Muscle of leg (tissue), 11 donors: ENCODE data around the gene CMSS1. TPM values are rescaled to one million over a fixed set of nuclear protein-coding genes. Genes with fewer than 3 reads are reported as not detected.

Experiments
- DNase-seq: peaks from one replicate; pipeline ENCODE4 v3.0.0; 2013
- H3K27ac ChIP-seq: one replicate; pipeline ENCODE4 v1.5.1; 2013; ENCODE audit warnings: mild to moderate bottlenecking, low read length, control low read depth
- H3K27me3 ChIP-seq: one replicate; pipeline ENCODE4 v1.6.1; 2013; ENCODE audit warnings: low read length; ENCODE audit not compliant: control insufficient read depth, insufficient read depth
- H3K36me3 ChIP-seq: one replicate; pipeline ENCODE4 v1.6.1; 2013; ENCODE audit warnings: low read length; ENCODE audit not compliant: control insufficient read depth, insufficient read depth
- H3K4me1 ChIP-seq: one replicate; pipeline ENCODE4 v1.6.1; 2013; ENCODE audit warnings: low read length; ENCODE audit not compliant: control insufficient read depth, insufficient read depth
- H3K4me3 ChIP-seq: one replicate; pipeline ENCODE4 v1.5.1; 2013; ENCODE audit warnings: low read length, control low read depth
- H3K9me3 ChIP-seq: replicated peaks from 2 replicates; pipeline ENCODE4 v1.6.1; 2013; ENCODE audit warnings: low read depth, low read length; ENCODE audit not compliant: control insufficient read depth
- WGBS: methylation state at CpG from one replicate; pipeline ENCODE4 v1.1.5; 2013; ENCODE audit warnings: missing lambda C conversion rate; ENCODE audit not compliant: insufficient coverage; 5-methylcytosine and 5-hydroxymethylcytosine counted together
- polyA plus RNA-seq, 8 donors: library from polyadenylated mRNA; unstranded; fragments of 120-200 nt; gene quantifications; one replicate each; pipeline versions ENCODE4 v1.2.1 to v1.2.3, GENCODE V29; 2013; ENCODE audit warnings: inconsistent platforms in 1 of 8, low replicate concordance in 1 of 8; ENCODE audit not compliant: insufficient read length in 8 of 8, insufficient read depth in 1 of 8
- total RNA-seq: library from RNA; stranded (reverse); fragments of 120-200 nt; gene quantifications from one replicate; pipeline ENCODE4 v1.2.4, GENCODE V29; 2013

CMSS1 gene
- total and polyA plus RNA-seq, 9 donors, result 23.8 to 35.0 (median 29.0) TPM

- no peaks in the 10 kb centered on the region for H3K36me3 ChIP-seq
- no peak overlapping the region for H3K27ac ChIP-seq
- DNase-seq, result peak; percentile 22
- WGBS, result no CpG with 5 or more reads among the region's 4 CpGs
- no peaks in the 10 kb centered on the region for H3K9me3 ChIP-seq
- H3K4me3 ChIP-seq, result no peak overlapping the region
- no peaks in the 10 kb centered on the region for H3K27me3 ChIP-seq
- peaks cover 5% of the 10 kb centered on the region for H3K4me1 ChIP-seq
Observed at GRCh38 chr3:100002599-100003350, 185.1 kb downstream of the CMSS1 start.

- no peak overlapping the region for H3K27ac ChIP-seq
- no peaks in the 10 kb centered on the region for H3K9me3 ChIP-seq
- H3K4me1 ChIP-seq, result peaks cover 5% of the 10 kb centered on the region
- WGBS, result 80% methylated on average over 1 of the region's 4 CpGs
- H3K36me3 ChIP-seq, result no peaks in the 10 kb centered on the region
- no peak overlapping the region for H3K4me3 ChIP-seq
- H3K27me3 ChIP-seq, result no peaks in the 10 kb centered on the region
- DNase-seq, result no peak
Observed at GRCh38 chr3:100003609-100004503, 186.2 kb downstream of the CMSS1 start.

GRCh38 chr3:100004931-100005330 lies 187.3 kb downstream of the CMSS1 start:
- H3K36me3 ChIP-seq, result no peaks in the 10 kb centered on the region
- no peak for DNase-seq
- H3K9me3 ChIP-seq, result no peaks in the 10 kb centered on the region
- no peak overlapping the region for H3K27ac ChIP-seq
- no CpG with 5 or more reads among the region's 1 CpG for whole genome bisulfite sequencing
- H3K27me3 ChIP-seq, result no peaks in the 10 kb centered on the region
- no peak overlapping the region for H3K4me3 ChIP-seq
- H3K4me1 ChIP-seq, result peaks cover 5% of the 10 kb centered on the region

- DNase-seq, result peak; percentile 27
- WGBS, result 100% methylated on average over 1 of the region's 2 CpGs
- Histone ChIP-seq H3K27me3 (no peaks in the 10 kb centered on the region), H3K27ac (peak overlapping the region; percentile 16), H3K36me3 (no peaks in the 10 kb centered on the region), H3K4me3 (no peak overlapping the region), H3K9me3 (no peaks in the 10 kb centered on the region), H3K4me1 (peaks cover 5% of the 10 kb centered on the region)
Observed at GRCh38 chr3:100005665-100006393, 188.2 kb downstream of the CMSS1 start.

- no peaks in the 10 kb centered on the region for H3K9me3 ChIP-seq
- no CpG with 5 or more reads among the region's 2 CpGs for WGBS
- H3K36me3 ChIP-seq, result no peaks in the 10 kb centered on the region
- peaks cover 5% of the 10 kb centered on the region for H3K4me1 ChIP-seq
- peak overlapping the region; percentile 16 for H3K27ac ChIP-seq
- no peaks in the 10 kb centered on the region for H3K27me3 ChIP-seq
- no peak overlapping the region for H3K4me3 ChIP-seq
- DNase-seq, result peak; percentile 54
Observed at GRCh38 chr3:100006570-100007271, 189.1 kb downstream of the CMSS1 start.

GRCh38 chr3:100007313-100007712 lies 189.7 kb downstream of the CMSS1 start:
- WGBS, result 100% methylated on average over 1 of the region's 3 CpGs
- Histone ChIP-seq H3K9me3 (no peaks in the 10 kb centered on the region), H3K4me1 (peaks cover 5% of the 10 kb centered on the region), H3K27ac (no peak overlapping the region), H3K27me3 (no peaks in the 10 kb centered on the region), H3K36me3 (no peaks in the 10 kb centered on the region), H3K4me3 (no peak overlapping the region)
- no peak for DNase-seq

- Histone ChIP-seq H3K27ac (peak overlapping the region; percentile 38), H3K4me3 (no peak overlapping the region), H3K27me3 (no peaks in the 10 kb centered on the region), H3K4me1 (peaks cover 5% of the 10 kb centered on the region), H3K9me3 (no peaks in the 10 kb centered on the region), H3K36me3 (no peaks in the 10 kb centered on the region)
- DNase-seq, result peak; percentile 59
Observed at GRCh38 chr3:100008081-100008698, 190.5 kb downstream of the CMSS1 start.

GRCh38 chr3:100009276-100010086 lies 191.8 kb downstream of the CMSS1 start:
- H3K27me3 ChIP-seq, result no peaks in the 10 kb centered on the region
- 100% methylated on average over 1 of the region's 5 CpGs for WGBS

GRCh38 chr3:100010087-100010417 lies 192.4 kb downstream of the CMSS1 start:
- Histone ChIP-seq H3K9me3 (no peaks in the 10 kb centered on the region), H3K4me1 (peaks cover 5% of the 10 kb centered on the region), H3K27me3 (no peaks in the 10 kb centered on the region), H3K36me3 (no peaks in the 10 kb centered on the region), H3K4me3 (no peak overlapping the region), H3K27ac (peak overlapping the region; percentile 54)
- WGBS, result no CpG with 5 or more reads among the region's 1 CpG
- peak; percentile 32 for DNase-seq

More at GRCh38 chr3:100009276-100010086, 191.8 kb downstream of the CMSS1 start:
- Histone ChIP-seq H3K4me1 (peaks cover 5% of the 10 kb centered on the region), H3K36me3 (no peaks in the 10 kb centered on the region), H3K27ac (peak overlapping the region; percentile 40), H3K4me3 (no peak overlapping the region), H3K9me3 (no peaks in the 10 kb centered on the region)
- DNase-seq, result peak; percentile 22
